Breast epithelium (tissue), 3 donors: Measurements from ENCODE around the gene CRYGN.

Experiments
- POLR2A ChIP-seq: fragments of 450-650 bp; IDR thresholded peaks from one replicate; pipeline ENCODE4 v1.6.1; 2016; ENCODE audit warnings: antibody characterized with exemption, mild to moderate bottlenecking, moderate library complexity
- POLR2AphosphoS5 ChIP-seq, 3 donors: sonication (generic); formaldehyde crosslinking; IDR thresholded peaks; one replicate each; pipeline ENCODE4 v1.6.1; 2017; ENCODE audit warnings: antibody characterized with exemption in 3 of 3
- TF ChIP-seq, protein P1 (sequence below), 3 donors: fragments of 450-650 bp; IDR thresholded peaks; one replicate each; pipeline ENCODE4 v1.5.1; 2016 to 2017; ENCODE audit warnings: antibody characterized with exemption in 3 of 3, mild to moderate bottlenecking in 3 of 3, moderate library complexity in 3 of 3

DNA sequence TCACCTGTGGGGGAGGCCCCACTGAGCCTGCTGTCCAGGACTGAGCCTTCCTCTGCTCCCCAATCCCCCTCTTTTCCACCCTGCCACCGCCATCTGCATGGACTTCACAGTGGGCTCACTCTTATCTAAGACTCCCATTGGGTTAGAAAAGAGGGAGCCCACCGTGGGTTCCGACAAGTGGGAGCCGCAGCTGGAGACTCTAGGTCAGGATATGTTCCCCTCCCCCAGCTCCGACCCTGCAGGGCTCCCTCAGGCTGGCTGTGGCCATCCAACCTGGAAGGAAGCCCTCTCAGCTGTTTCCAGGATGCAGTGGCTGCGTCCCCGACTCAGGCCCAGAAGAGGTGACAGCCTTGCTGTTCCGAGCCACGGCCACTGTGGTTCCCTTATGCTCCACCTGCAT, 34.9 kb downstream of the CRYGN start:
- TF ChIP-seq, protein P1, sequence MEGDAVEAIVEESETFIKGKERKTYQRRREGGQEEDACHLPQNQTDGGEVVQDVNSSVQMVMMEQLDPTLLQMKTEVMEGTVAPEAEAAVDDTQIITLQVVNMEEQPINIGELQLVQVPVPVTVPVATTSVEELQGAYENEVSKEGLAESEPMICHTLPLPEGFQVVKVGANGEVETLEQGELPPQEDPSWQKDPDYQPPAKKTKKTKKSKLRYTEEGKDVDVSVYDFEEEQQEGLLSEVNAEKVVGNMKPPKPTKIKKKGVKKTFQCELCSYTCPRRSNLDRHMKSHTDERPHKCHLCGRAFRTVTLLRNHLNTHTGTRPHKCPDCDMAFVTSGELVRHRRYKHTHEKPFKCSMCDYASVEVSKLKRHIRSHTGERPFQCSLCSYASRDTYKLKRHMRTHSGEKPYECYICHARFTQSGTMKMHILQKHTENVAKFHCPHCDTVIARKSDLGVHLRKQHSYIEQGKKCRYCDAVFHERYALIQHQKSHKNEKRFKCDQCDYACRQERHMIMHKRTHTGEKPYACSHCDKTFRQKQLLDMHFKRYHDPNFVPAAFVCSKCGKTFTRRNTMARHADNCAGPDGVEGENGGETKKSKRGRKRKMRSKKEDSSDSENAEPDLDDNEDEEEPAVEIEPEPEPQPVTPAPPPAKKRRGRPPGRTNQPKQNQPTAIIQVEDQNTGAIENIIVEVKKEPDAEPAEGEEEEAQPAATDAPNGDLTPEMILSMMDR (IDR thresholded peaks at IDR 0.05) = no peak
- TF ChIP-seq POLR2AphosphoS5 (IDR thresholded peaks at IDR 0.05) = no peak
- TF ChIP-seq POLR2A = no peak
